K562 (cell line): Measurements from ENCODE around the gene LMTK2. TPM values are rescaled to one million over a fixed set of nuclear protein-coding genes. Genes with fewer than 3 reads are reported as not detected.

Source experiments
- ATAC-seq: fragments of 200-7000 bp; cut with Tn5 transposase; 3 replicates; pipeline ENCODE4 v1.9.1; 2020; ENCODE audit warnings: moderate library complexity
- BruUV-seq: library from RNA; stranded (reverse); fragments of 400-500 nt; replicated peaks from 2 replicates; lab custom pipeline; 2021; lab: Mats Ljungman, UMichigan
- CTCF ChIA-PET: fragments of 300-600 bp; formaldehyde crosslinking; extraction: SDS; loops from one replicate; lab custom pipeline; 2021; ENCODE audit warnings: low intra/inter-chr PET ratio; lab: Yijun Ruan, JAX
- POLR2A ChIA-PET: fragments of 300-600, 350-650 bp; sonication (Branson Sonifier 250); formaldehyde crosslinking; extraction: SDS; loops from one replicate; lab custom pipeline; 2021; ENCODE audit warnings: antibody characterized with exemption, inconsistent platforms; lab: Yijun Ruan, JAX
- DNase-seq, 4 experiments: peaks; one replicate each; pipeline versions ENCODE4 v3.0.0 to v3.0.0-alpha.2; 2011 to 2018; ENCODE audit warnings: low spot score in 3 of 4, mixed read lengths in 3 of 4; ENCODE audit errors: extremely low read depth in 1 of 4
- FAIRE-seq: peaks from 2 replicates; lab custom pipeline; 2011; peaks lifted over from hg19 to GRCh38; lab: Jason Lieb, UNC
- H2AFZ ChIP-seq: 2 replicates; pipeline ENCODE4 v1.6.0; 2011; ENCODE audit warnings: low read depth, low read length, control low read depth, inconsistent platforms
- H3K27ac ChIP-seq: fragments of 200-600 bp; 3 replicates; pipeline ENCODE4 v1.8.0; 2011; ENCODE audit warnings: low read depth, mild to moderate bottlenecking, control low read depth, inconsistent platforms, low read length, moderate library complexity, mixed read lengths; ENCODE audit errors: extremely low read depth
- H3K27me3 ChIP-seq, 2 experiments: fragments of 300-600 bp in 1 of 2; 2 replicates in 1 of 2; 3 replicates in 1 of 2; pipeline versions ENCODE4 v1.6.0 to v1.8.0; 2011; ENCODE audit warnings: inconsistent platforms in 2 of 2, low read length in 2 of 2, mild to moderate bottlenecking in 1 of 2, mixed read lengths in 1 of 2, moderate library complexity in 1 of 2; ENCODE audit not compliant: control insufficient read depth in 2 of 2, insufficient read depth in 2 of 2
- H3K36me3 ChIP-seq: fragments of 300-600 bp; 3 replicates; pipeline ENCODE4 v1.8.0; 2011; ENCODE audit warnings: mild to moderate bottlenecking, low read length, inconsistent platforms; ENCODE audit not compliant: control insufficient read depth, insufficient read depth
- H3K4me1 ChIP-seq, 2 experiments: fragments of 200-600 bp in 1 of 2; replicated peaks in 1 of 2; 2 replicates in 1 of 2; 3 replicates in 1 of 2; pipeline versions ENCODE4 v1.5.1 to v1.8.0; 2011; ENCODE audit warnings: inconsistent platforms in 2 of 2, low read length in 2 of 2, mild to moderate bottlenecking in 1 of 2, mixed read lengths in 1 of 2, moderate library complexity in 1 of 2; ENCODE audit not compliant: control insufficient read depth in 2 of 2, insufficient read depth in 2 of 2
- H3K4me2 ChIP-seq: 2 replicates; pipeline ENCODE4 v1.6.1; 2011; ENCODE audit warnings: low read length, control low read depth, inconsistent platforms, mixed read lengths; ENCODE audit not compliant: insufficient read depth
- H3K4me3 ChIP-seq: fragments of 200-600 bp; sonication (generic), shearing (Covaris generic); 2 replicates; pipeline ENCODE4 v1.5.1; 2016; ENCODE audit warnings: control low read depth, inconsistent platforms
- H3K79me2 ChIP-seq: fragments of 200-600 bp; 3 replicates; pipeline ENCODE4 v1.8.0; 2011; ENCODE audit warnings: low read length, inconsistent platforms; ENCODE audit not compliant: control insufficient read depth, insufficient read depth
- H3K9ac ChIP-seq, 2 experiments: 2 replicates each; pipeline versions ENCODE4 v1.6.0 to v1.6.1; 2011; ENCODE audit warnings: low read depth in 2 of 2, low read length in 2 of 2, control low read depth in 1 of 2, inconsistent platforms in 1 of 2, mild to moderate bottlenecking in 1 of 2, mixed read lengths in 1 of 2; ENCODE audit not compliant: insufficient read depth in 1 of 2
- H3K9me1 ChIP-seq: one replicate; pipeline ENCODE4 v1.6.0; 2011; ENCODE audit warnings: inconsistent platforms, mild to moderate bottlenecking, low read length, moderate library complexity; ENCODE audit not compliant: control insufficient read depth, insufficient read depth
- H3K9me3 ChIP-seq: replicated peaks from 2 replicates; pipeline ENCODE4 v1.5.1; 2011; ENCODE audit warnings: low read depth, low read length, inconsistent platforms; ENCODE audit not compliant: control insufficient read depth, insufficient read depth
- H4K20me1 ChIP-seq: replicated peaks from 2 replicates; pipeline ENCODE4 v1.6.1; 2011; ENCODE audit warnings: low read length, inconsistent platforms, mixed read lengths; ENCODE audit not compliant: control insufficient read depth, insufficient read depth
- CEBPZ ChIP-seq: fragments of 150-350 bp; IDR thresholded peaks from 2 replicates; pipeline ENCODE4 v1.6.1; 2014; ENCODE audit warnings: low read depth, mild to moderate bottlenecking, low read length, borderline replicate concordance
- E4F1 ChIP-seq: fragments of 250-450 bp; sonication (Bioruptor Pico); IDR thresholded peaks from 2 replicates; pipeline ENCODE4 v1.5.0; 2021; ENCODE audit warnings: mild to moderate bottlenecking, borderline replicate concordance
- HDAC6 ChIP-seq: IDR thresholded peaks from 2 replicates; pipeline ENCODE4 v1.6.1; 2012; ENCODE audit warnings: low read depth, mild to moderate bottlenecking, control low read depth, inconsistent platforms, low read length, moderate library complexity
- HMG20A ChIP-seq: fragments of 450-650 bp; formaldehyde crosslinking; conservative IDR thresholded peaks from 2 replicates; pipeline ENCODE4 v1.4.0; 2020; ENCODE audit warnings: mild to moderate bottlenecking, mixed read lengths
- ID3 ChIP-seq, 2 experiments: fragments of 250-450 bp in 1 of 2; fragments of 450-650 bp in 1 of 2; sonication (Bioruptor Pico) in 1 of 2; IDR thresholded peaks; 2 replicates each; pipeline versions ENCODE4 v1.6.1 to v1.8.0; 2016 to 2021; ENCODE audit warnings: mild to moderate bottlenecking in 2 of 2, moderate library complexity in 2 of 2, missing compliant biosample characterization in 1 of 2, missing genetic modification characterization in 1 of 2
- ILF3 ChIP-seq: fragments of 450-650 bp; IDR thresholded peaks from 2 replicates; pipeline ENCODE4 v1.6.1; 2018; ENCODE audit warnings: antibody characterized with exemption, mild to moderate bottlenecking, moderate library complexity, borderline replicate concordance
- MNT ChIP-seq, 2 experiments: fragments of 450-650 bp; conservative IDR thresholded peaks; 2 replicates each; pipeline ENCODE4 v1.6.1; 2017; ENCODE audit warnings: mild to moderate bottlenecking in 2 of 2, moderate library complexity in 2 of 2
- NR1H2 ChIP-seq: sonication (generic); formaldehyde crosslinking; IDR thresholded peaks from 2 replicates; pipeline ENCODE4 v1.4.0; 2020; ENCODE audit warnings: mild to moderate bottlenecking, missing genetic modification reagents
- SRSF9 ChIP-seq: fragments of 200-400 bp; formaldehyde crosslinking; IDR thresholded peaks from 2 replicates; pipeline ENCODE4 v1.6.1; 2017; ENCODE audit warnings: low read depth, low read length, borderline replicate concordance
- ZNF436 ChIP-seq: fragments of 250-450, 450-650 bp; sonication (Bioruptor Pico); formaldehyde crosslinking; IDR thresholded peaks from 2 replicates; pipeline ENCODE4 v1.7.0; 2020; ENCODE audit warnings: mild to moderate bottlenecking
- ZNF444 ChIP-seq: fragments of 250-450 bp; sonication (Bioruptor Pico); IDR thresholded peaks from 2 replicates; pipeline ENCODE4 v1.4.0; 2020; ENCODE audit warnings: mild to moderate bottlenecking, moderate library complexity
- ZNF696 ChIP-seq: fragments of 250-450 bp; sonication (Bioruptor Pico); conservative IDR thresholded peaks from 2 replicates; pipeline ENCODE4 v1.4.0; 2020; ENCODE audit warnings: mild to moderate bottlenecking, moderate library complexity
- WGBS: fragments of 100-300 bp; shearing (Covaris generic); methylation state at CpG from one replicate; pipeline ENCODE4 v1.1.6; 2016; ENCODE audit warnings: low coverage, mixed read lengths; ENCODE audit not compliant: insufficient coverage; ENCODE audit errors: missing lambda C conversion rate; 5-methylcytosine and 5-hydroxymethylcytosine counted together
- in situ Hi-C: fragments of 300-500 bp; cut with MboI; formaldehyde crosslinking; loops from 4 replicates; pipeline ENCODE4 v1.15.0; 2018; ENCODE audit warnings: inconsistent platforms, mixed read lengths
- intact Hi-C: fragments of 100-400 bp; cut with micrococcal nuclease; formaldehyde crosslinking; loops from 2 replicates; pipeline ENCODE4 v1.14.2; 2022
- polyA plus RNA-seq, 8 experiments: library from polyadenylated mRNA; depleted of rRNA in 4 of 8; stranded (reverse) in 5 of 8; unstranded in 3 of 8; fragments of >200 nt; fragmentation: Nextera tagmentation in 2 of 8; fragmentation: Illumina TruSeq in 1 of 8; extraction: Ambion mirVana in 2 of 8; extraction: Trizol in 1 of 8; gene quantifications; 2 replicates each; pipeline versions ENCODE4 v1.2.1 to v1.2.3, GENCODE V29; 2011 to 2014; ENCODE audit warnings: inconsistent platforms in 1 of 8, missing spikeins in 1 of 8
- total RNA-seq, 7 experiments: library from RNA; depleted of rRNA in 6 of 7; stranded (reverse); fragments of >200 nt in 6 of 7; fragmentation: Illumina TruSeq in 2 of 7; extraction: Trizol in 2 of 7; gene quantifications; 2 replicates each; pipeline versions ENCODE4 v1.2.1 to v1.2.3, GENCODE V29; 2011 to 2021; ENCODE audit warnings: low replicate concordance in 1 of 7

LMTK2 gene
- total and polyA plus RNA-seq, 9 of the 15 experiments (the other 6 are each of a cell fraction or from before 2014, with no cell fraction given), result 0.78 to 16.4 (median 6.3) TPM

- intact Hi-C loops (no loop called here), in situ Hi-C loops (no loop called here)
- Histone ChIP-seq H3K9ac (no peak overlapping the region), H3K4me3 (no peak overlapping the region), H3K27me3 (no peaks in the 10 kb centered on the region), H2AFZ (no peak overlapping the region), H3K9me3 (no peaks in the 10 kb centered on the region), H3K4me2 (no peak overlapping the region), H3K36me3 (peaks cover 8% of the 10 kb centered on the region; the same call in 1 of the 3 replicates), H4K20me1 (no peaks in the 10 kb centered on the region), H3K79me2 (no peaks in the 10 kb centered on the region), H3K27ac (no peak overlapping the region), H3K9me1 (no peaks in the 10 kb centered on the region), H3K4me1 (peaks cover 3% of the 10 kb centered on the region in 2 experiments; a peak in 1 of 5 replicates)
- FAIRE-seq (no peak), ATAC-seq (no peak), DNase-seq (no peak)
- BruUV-seq, result no TSS peak
- TF ChIP-seq CEBPZ, result no peak
- TF ChIP-seq E4F1, result no peak
- TF ChIP-seq MNT (conservative IDR thresholded peaks at IDR 0.05), result no peak
- TF ChIP-seq HDAC6, result no peak
- TF ChIP-seq ZNF444, result no peak
- no peak for TF ChIP-seq ZNF696 (CRISPR knock-in tag)
- no peak for TF ChIP-seq ILF3
- TF ChIP-seq HMG20A, result no peak
- no peak for TF ChIP-seq ZNF436 (CRISPR knock-in tag)
- TF ChIP-seq ID3 (CRISPR knock-in tag; IDR thresholded peaks at IDR 0.05), result no peak
- no peak for TF ChIP-seq ID3 (tag; IDR thresholded peaks at IDR 0.05)
- TF ChIP-seq NR1H2 (CRISPR knock-in tag), result no peak
- TF ChIP-seq SRSF9, result no peak
- ChIA-PET POLR2A (interaction anchor here (1.4 kb wide), 1 partner anchor 22 kb away, joined by 4 read pairs; no protein-coding TSS in a partner anchor), CTCF (no interaction called here)
- WGBS, result 85% methylated on average over 7 of the region's 7 CpGs
These were observed 78.4 kb downstream of the LMTK2 start for GRCh38 chr7:98185101-98185500.
